NCI-H2029 (cell line): ENCODE measurements around the gene SYCE1.

Source experiments
- DNase-seq: peaks from one replicate; lab custom pipeline; 2025; lab: John Stamatoyannopoulos, UW

SYCE1 gene

DNA sequence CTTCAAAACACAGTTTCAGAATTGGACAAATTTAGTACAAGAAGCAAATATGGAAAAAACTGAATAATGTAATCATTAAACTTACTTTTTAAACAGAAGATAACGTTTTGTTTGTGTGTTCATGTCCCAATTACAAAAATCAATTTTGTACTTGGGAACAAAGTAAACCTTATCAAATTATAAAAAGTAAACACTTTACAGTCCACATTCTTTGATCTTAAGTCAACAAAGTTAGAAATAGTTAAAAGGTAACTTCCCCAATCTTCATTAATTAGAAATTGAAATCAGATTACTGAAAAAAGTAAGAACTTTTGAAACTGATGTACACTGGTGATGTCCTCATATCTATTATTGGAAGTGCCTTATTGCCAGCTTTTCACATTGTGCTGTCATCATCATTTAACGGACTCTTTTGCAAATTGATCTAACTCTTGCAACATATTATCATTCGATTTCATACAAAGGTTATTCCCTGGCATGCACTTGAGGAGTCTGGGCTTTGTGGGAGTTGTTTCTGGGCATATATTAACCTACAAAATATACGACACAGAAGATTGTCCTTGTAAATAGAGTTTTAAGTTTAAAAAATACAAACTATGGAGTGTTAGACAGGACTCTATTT, 53.4 kb downstream of the SYCE1 start:
- DNase-seq: no peak

- no peak for DNase-seq
Measured at GRCh38 chr10:133511408-133511807, 54.0 kb downstream of the SYCE1 start.

GRCh38 chr10:133509700-133510099, 55.7 kb downstream of the SYCE1 start:
- DNase-seq: no peak
